NCI-H526 (cell line): Measurements from ENCODE around the gene MSH3.
"Not testable (repeated sequence)": the region's sequence is repeated elsewhere in the genome, so short reads cannot be mapped to it uniquely, and the experiment has no call there.

Source experiments
- DNase-seq, 2 experiments: peaks; one replicate each; lab custom pipeline; 2025; lab: John Stamatoyannopoulos, UW

Gene MSH3

DNA sequence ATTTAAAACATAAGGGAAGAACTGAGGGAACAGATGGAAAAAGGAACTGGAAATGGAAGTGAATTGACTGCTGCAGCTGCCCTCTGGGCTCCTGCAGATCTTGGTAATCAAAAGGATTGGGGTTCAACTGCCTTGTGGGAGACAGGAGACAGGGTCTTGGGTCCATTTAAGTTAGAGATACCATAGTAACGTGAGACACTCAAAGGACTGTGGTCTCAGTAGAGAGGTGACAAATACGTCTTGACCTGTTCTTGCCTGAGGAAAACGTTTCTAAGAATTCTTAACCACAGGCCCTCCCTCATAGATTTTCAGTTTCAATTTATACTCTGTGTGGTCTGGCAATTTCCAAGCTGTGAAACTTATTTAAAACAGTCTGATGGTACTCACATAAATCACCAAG lies 101.2 kb downstream of the MSH3 start:
- DNase-seq = no peak

DNA sequence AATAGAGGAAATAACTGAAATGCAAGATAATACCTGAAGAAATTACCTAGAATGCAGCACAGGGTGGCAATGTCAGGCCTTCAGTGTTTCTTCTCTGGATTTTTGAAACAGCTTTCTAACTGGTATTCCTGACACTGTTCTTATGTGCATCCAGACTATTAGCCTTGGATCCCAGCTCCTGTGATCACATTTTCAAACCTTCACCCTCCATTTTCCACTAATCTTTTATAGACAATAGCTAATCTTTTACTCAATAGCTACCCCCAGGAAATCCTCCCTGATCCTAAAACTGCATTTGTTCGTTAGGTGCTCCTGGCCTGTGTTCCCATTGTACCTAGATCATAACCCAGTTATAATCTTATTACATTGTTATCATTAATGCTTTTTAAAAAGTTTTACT lies 101.8 kb downstream of the MSH3 start:
- DNase-seq = no peak

DNA sequence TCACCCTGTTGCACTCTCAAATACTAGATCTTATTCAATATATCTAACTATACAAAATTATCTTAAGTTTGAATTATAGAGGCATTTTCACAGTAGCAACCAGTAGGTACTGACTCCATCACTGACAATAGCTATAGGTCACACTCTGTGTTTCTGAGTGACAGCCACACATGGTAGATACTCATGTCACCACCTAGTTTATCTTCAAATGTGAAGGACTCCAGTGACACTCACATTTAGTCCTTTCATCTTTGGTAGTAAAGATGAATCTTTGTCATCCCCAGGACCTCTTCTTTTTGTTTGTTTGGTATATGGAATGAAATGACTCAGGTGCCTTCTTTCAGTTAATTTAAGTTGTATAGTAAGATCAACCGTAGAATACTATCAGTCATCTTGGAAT lies 102.8 kb downstream of the MSH3 start:
- no peak for DNase-seq

DNA sequence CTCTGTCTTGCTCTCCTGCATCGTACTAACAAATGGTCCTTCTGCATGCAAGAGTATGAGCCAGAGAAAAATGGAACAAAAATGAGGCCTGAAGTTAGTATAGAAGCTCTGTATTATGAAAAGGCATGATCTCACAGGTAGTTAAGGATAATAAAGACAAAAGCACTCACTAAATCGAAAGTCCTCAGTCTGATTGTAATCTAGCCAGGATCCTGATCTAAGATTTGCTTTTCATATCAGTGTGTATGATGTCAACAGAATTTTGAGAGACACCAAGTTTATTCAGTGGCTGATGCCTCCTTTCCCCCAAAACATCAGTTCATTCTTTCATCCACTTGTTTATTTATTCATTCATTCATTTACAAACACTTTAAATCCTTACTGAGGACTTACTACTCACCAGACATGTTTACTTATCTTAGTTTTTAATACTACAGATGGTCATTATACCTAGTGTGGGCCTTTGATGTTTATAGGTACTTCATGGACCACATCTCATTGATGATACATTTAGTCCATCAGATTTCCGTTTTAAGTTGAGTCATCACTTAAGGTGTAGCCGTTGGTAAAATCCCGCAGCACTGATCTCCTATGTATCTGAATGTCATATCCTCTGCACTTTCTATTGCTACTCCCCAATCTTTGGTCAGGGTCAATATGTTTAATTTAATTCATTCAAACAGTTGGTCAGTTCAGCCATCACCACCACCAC lies 105.6 kb downstream of the MSH3 start:
- DNase-seq = no peak

DNA sequence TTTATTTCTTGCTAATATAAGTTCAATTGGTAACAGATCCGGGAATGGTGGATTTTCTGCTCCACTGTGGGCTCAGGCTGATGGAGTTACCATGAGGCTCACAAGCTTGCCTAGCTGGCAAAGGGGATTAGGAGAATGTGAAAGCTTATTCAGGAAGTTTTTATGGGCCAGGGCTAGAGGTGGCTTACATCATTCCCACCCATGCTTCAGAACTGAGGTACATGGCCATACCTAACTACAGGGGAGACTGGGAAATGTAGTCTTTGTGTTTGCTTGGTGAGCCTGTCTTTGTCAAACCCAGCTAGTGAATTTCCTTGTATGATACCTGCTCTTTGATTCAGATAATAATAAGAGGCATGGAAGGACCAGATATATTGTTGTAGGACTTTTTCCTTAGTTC lies 106.2 kb downstream of the MSH3 start:
- no peak for DNase-seq

DNA sequence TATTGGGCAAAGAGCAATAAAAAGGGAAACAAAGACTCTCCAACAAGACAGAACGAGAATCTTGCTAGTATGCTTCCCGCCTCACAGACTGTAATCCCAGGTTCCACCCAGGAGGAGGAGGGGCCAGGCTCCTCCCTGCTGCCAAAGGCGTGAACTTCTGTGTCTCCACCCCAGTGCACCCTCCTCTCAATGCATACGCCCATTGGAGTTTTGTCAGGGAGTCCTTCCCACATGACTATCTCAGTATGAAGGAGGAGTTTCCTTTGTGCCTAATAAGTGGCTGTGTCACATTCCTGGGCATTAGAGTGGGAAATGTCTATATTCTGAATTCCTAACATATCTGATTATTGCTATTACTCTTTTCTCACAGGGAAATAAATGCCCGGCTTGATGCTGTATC lies 106.7 kb downstream of the MSH3 start:
- no peak for DNase-seq

DNA sequence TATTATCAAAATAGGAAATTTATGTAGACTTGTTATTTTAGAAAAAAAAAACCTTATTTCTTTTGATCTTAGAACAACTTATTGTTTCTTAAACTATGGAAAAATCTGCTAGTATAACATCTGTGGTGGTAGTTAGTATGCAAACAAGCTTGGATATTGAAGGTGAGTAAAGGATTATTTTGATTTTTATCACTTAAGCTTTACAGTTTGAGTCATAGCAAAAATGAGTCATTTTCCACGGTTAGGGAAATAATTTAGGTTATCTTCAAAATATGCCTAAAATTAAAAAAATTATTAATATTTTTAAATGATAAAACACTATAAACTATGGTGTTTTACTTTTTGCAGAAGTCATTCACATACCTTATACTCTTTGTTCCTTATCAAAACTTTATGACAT lies 107.5 kb downstream of the MSH3 start:
- DNase-seq = no peak

DNA sequence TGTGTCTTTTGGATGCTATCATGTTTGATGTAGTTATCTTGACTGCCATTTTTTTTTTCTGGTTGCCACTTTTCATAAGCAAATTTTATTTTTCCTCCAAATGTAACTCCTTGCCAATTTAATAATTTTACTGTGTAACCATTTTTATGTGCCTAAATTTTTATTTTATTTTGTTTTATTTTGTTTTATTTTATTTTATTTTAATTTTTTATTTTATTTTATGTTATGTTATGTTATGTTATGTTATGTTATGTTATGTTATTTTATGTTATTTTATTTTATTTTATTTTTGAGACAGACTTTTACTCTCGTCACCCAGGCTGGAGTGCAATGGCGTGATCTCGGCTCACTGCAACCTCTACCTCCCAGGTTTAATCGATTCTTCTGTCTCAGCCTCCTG lies 108.1 kb downstream of the MSH3 start:
- DNase-seq = no peak

DNA sequence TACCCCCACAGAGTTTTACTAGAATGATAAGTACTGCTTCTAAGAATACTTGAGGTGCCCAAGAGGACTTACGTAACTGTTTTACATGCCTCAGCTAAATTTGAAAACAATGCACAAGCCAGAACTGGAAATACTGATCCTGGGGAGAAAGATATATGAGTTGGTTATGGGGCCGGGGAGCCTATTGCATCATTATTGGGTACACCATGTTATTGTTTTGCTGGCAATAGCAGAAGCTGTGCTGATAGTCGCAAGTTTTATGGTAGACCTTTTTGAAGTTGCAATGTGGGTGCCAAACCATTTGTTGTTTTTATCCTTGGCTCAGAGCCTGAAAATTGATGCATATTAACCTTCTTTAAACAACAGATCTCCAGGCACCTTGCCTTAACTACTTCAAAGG lies 108.8 kb downstream of the MSH3 start:
- no peak for DNase-seq

DNA sequence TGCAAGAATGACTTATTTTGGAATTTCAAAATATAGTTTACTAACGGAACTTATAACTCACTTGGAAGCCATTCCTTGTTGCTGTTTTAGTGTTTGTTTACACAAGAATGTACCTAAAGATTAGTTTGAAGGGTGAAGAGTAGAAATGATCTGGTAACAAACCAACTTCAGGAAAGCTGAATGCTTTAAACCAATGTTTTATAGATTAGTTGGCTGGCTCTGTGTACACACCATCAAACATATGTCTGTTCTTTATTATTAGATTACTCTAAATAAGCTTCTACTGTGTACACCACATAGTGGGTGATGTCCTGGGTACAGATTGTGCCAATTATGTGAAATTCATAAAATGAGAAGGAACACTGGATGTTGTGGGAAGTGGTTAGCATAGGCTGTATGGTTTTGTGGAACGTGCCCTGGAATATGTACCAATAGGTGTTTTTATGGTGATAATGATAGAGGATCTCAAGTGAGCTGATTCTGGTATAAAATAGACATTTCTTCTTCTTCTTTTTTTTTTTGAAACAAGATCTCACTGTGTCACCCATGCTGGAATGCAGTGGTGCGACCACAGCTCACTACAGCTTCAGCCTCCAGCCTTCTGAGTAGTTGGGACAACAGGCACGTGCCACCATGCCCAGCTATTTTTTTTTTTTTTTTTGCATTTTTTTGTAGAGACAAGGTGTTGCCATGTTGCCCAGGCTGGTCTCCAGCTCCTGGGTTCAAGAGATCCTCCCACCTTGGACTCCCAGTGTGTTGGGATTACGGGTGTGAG lies 109.6 kb downstream of the MSH3 start:
- DNase-seq = no peak

DNA sequence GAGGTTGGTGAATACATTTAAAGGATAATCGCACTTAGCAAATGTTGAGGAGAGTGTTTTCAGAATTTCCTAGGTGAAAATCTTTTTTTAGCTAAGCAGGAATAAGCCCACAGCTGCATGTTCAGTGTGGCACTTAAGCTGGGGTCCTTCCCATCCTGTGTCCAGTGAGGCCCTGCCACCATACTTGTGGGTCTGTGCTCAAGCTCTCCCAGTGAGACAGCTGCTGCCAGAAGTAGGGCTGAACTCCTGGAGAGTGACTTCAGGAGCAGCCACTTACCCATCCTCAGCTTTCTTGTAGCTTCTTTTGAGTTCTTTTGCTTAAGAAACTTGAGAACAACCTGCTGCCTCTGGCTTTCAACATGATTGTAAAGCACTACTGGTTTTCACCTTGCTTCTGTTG lies 110.3 kb downstream of the MSH3 start:
- DNase-seq = no peak

DNA sequence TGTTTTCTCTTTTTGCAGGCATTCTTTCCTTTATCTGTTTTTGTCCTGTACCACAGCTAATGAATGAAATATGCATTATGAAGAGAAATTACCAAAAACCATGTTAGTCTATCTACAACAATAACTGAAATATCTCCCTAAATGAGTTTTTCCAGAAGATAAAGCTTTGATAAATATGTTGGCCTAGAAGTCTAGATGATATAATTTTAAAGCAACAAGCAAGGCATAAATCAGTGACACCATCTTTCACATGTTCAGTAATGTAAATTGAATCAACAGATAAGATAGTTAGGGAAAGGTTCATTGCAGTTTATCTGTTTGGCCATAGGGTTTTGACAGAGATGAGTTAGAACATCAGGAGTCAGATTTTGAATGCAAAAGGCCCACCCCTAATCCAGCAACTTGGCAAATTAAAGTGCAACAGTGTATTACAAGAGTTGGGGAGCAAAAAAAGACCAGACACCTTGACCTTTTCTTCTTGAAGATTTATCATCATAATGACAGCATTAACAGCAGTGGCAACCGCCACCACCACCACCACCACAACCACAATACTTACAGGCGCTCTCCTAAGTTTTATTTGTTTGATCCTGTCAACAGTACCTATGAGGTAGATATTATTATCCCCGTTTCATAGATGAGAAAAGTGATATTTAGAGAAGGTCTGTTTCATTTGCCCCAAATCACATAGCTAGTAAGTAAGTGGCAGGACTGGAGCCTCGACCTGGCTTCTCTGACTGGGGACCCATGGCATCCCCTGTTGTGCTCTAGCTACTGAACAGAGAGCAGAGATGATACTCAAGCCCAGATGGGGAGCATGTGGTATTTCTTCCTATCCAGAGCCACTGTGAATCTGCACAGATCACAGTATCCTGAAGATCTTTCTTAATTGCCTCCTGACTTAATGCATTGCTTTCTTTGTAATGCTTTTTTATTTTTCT lies 123.2 kb downstream of the MSH3 start:
- DNase-seq = no peak

DNA sequence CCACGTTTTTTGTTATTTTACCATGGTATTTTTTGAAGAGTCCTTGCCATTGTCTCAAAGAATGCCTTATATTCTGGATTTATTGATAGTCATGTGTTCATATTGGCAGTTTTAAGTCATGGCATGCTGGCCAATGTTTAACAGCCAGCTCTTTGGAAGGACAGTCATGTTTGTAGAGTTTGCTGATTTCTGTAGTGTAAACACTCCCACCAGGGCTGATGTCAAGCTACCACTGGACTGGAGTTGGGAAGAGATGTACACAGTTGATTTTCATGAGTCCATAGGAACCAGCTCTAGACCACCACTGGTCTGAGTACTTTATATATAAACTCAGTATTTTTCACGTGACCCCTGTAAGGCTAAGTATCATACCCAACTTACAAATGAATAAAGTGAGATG lies 125.6 kb downstream of the MSH3 start:
- no peak for DNase-seq

DNA sequence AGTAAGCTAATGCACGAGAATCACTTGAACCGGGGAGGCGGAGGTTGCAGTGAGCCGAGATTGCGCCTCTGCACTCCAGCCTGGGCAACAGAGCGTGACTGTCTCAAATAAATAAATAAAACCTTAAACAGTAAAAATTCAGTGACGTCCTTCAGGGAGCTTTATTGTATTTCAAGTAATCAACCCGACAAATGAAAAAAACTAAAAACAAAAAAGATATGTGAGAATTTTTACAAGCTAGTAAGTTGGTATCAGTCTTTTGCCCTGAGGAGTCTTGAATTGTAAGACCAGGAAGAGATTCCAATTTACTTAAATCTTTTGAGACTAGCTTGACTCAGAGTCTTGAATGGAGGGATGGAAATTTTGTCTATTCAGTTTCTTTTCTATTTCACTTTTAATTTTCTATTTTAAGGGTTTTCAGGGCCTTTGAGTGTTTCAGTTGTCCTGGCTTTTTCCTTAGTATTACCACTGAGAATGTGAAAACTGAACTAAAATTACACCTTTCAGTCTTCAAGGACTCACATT lies 126.4 kb downstream of the MSH3 start:
- DNase-seq = no peak

DNA sequence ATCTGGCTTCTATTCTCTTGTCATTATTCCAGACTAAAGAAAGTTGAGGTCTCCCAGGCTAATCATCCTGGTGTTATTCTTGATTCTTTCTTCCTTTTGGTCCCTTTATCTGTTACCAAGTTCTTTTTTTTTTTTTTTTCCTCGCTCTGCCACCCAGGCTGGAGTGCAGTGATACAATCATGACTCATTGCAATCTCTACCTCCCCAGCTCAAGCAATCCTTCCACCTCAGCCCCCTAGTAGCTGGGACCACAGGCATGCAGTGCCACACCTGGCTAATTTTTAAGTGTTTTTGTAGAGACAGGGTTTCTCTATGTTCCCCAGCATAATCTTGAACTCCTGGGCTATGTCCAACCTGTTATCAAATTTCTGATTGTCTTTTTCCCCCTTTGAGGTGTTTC lies 126.9 kb downstream of the MSH3 start:
- no peak for DNase-seq

DNA sequence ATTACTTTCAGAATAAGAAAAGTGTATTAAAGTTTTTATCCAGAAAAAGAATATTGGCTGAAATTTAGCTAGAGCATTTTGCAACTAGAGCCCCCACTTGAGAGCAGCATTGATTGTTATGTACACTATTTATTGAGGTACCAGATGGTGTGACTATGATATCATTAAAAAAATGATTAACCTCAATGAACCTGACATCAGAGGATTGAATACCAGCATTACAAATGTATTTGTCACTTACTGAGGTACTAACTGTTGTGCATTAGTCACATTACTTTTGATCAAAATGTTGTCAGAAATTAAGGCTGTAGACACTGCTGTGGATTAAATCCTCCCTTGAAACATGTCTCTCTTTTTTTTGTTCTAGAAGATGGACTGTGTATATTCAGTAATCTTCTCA lies 128.2 kb downstream of the MSH3 start:
- no peak for DNase-seq

DNA sequence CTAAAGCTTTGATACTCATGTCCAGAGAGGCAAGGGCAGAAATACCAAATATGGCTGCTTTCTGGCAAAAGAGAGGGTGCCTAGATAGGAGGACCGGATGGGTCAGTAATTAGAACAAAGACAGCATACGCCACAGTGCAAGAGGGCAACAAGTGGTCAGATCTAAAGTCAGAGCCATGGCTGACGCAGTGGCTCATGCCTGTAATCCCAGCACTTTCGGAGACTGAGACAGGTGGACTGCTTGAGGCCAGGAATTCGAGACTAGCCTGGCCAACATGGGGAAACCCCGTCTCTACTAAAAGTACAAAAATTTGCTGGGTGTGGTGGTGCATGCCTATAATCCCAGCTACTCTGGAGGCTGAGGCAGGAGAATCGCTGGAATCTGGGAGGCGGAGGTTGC lies 129.3 kb downstream of the MSH3 start:
- not testable (repeated sequence) for DNase-seq

DNA sequence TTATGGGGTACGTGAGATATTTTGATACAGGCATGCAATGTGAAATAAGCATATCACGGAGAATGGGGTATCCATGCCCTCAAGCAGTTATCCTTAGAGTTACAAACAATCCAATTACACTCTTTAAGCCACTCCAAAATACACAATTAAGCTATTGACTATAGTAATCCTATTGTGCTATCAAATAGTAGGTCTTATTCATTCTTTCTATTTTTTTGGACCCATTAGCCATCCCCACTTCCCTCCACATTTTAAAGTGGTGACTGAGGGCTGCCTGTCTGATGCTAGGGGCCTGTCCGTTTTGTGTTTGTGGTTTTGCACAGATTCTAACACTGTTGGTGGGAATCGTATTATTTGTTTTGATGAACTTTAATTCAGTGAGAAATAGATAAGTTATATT lies 130.0 kb downstream of the MSH3 start:
- no peak for DNase-seq

DNA sequence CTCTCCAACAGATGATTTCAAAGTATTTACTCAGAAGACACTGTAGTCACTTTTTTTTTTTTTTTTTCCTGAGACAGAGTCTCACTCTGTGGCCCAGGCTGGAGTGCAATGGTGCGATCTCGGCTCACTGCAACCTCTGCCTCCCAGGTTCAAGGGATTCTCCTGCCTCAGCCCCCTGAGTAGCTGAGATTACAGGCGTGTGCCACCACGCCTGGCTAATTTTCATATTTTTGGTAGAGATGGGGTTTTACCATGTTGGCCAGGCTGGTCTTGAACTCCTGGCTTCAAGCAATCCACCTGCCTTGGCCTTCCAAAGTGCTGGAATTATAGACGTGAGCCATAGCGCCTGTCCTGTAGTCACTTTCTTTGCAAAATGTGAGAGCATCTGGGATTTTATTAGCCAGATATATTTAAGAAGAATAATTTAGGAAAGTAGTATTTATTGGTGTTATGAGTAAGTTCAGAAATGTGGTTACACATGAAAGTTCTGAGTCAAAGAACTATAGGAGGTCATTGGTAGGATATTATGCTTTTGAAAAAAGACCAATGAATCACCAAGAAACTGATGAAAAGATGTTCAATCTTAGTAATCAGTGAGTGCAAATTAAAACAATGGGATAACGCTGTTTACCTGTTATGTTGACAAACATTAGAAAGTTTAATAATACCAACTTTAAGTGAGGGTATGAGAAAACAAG lies 135.0 kb downstream of the MSH3 start:
- not testable (repeated sequence) for DNase-seq

DNA sequence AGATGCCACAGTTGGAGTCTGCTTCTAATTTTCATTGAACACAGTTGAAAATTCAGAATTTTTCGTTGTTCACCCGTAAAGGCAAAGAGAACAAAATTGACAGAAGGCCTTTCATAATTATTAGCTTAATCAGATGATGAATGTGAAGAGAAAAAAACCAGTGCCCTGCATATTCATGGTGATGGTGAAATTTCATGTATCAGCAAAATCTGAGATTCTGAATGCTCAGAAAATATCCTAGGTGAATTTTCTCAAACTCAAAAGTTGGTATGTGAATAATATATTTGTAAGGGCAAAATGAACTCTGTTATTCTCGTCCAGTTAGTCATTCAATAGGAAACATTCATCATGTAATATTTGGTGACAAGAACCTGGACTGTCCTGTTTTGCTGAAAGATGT lies 136.2 kb downstream of the MSH3 start:
- DNase-seq = no peak

DNA sequence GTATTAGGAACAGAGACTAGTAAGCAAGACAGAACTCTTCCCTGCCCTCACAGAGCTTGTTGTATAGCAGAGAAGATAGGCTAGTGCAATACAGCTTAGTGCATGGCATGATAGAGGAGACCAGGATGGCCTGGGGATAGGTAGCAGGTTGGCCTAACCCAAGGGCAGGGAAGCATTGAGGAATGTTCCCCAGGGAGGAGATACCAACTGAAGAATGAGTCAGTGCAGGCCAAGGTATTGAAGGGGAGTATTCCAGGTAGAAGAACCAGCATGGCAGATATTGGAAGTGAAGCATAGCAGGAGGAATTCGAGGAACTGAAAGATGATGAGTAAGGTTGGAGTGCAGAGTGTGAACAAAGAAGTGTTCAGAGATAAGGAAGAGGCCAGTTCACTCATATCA lies 138.9 kb downstream of the MSH3 start:
- DNase-seq = no peak

DNA sequence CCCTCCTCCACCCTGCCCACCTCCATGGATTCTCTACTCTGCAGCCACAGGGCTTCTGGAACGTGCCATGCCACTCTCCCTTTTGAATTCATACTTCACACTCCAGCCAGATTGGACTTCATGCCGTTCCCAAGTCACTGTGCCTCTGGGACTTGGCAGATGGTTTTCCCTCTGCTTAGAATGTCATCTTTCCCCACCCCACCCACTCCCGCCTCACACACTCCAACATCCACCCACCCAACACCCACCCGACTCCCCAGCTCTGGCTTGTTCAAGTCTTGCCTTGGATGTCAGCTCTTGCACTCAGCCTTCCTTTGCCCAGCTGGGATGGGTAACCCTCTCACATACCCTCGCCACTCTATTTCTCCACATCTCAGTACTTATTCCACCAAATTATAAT lies 142.4 kb downstream of the MSH3 start:
- no peak for DNase-seq
